ENCODE data around the gene KRTAP2-3.
"Not testable (repeated sequence)": the region's sequence is repeated elsewhere in the genome, so short reads cannot be mapped to it uniquely, and the experiment has no call there.

KRTAP2-3 gene

DNA sequence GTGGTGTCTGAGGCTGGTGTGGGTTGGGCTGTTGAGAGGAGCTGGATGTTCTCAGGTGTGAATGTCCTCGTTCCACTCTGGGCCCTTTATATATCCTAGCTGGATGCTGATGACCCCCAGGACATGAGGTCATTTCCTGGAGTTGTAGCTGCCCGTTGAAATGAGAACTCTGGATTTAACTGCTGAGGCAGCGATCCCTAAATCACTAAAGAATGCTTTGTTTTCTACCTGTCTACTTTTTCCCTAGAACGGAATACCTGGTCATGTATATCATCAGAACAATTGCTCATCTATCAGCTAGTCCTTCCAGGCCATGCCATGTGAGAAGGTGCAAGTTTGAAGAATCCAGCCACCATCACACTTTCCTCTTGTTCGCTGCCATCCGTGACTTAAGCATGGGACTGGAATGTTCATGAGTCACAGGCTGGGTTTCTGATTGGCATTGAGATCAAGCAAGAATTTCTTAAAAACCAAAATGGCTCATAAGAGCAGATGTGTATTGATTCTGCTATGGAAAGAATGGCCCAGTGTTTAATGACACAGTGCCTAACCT lies at the start of gene KRTAP2-3:
TSS of gene KRTAP2-3 (minus strand) at position 63 of the 553 bp plus-strand sequence. CDS start 64 bp downstream, outside the sequence.
- no peak for DNase-seq

DNA sequence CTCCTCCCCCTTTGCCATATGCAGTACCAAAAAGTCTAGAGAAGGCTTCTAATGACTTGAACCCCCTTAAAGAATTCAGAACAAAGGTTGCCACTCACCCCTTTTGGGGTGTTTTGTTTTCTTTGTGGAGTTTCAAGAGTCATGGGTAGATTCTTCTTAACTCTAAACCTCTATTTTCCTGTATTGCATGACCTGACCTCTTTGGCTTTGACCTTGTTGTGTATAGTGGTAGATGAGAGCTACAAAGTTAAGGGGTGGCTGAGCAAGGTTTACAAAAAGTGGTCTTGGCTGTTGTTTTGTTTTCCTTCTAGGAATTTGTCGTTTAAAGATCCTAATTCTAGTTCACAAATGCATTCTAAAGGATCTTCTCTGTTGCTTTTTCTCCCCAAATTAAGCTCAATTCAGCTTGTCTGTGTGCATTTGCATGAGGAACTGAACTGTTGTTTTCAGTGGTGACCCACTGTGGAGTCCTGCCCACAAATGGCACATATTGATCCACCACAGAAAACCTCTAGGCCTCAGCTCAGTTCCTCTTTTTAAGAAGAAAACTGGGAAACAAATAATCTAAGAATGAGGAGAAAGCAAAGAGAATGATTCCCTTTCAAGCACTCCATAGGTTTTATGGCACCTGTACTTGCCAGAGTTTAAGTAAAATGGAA lies 48.9 kb upstream of the KRTAP2-3 start:
- not testable (repeated sequence) for DNase-seq

DNA sequence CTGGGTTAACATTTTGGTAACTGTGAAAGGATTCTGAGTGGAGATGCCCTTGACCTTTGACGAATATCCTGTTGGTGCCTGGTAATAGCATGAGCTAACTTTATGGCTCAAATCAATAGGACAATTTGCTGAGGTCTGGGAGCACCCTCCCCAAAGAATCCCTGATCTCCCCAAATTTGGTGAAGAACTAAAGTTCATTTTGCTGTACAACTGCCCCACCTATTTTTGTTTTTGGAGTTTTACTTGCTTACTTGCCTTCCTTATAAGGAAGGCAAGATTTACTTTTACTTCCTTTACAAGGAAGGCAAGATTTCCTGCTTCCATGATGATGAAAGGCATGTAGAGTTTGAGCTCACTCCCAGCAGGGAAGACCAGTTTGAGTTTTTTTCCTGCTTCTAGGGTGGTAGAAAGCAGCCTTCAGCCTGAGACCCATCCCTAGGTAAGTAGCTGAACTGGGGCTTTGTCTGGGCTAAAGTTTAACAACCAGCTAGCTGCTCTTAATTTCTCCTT lies 48.1 kb upstream of the KRTAP2-3 start:
- DNase-seq, result no peak

GRCh38 chr17:41105347-41105746 lies 45.4 kb upstream of the KRTAP2-3 start, which contains the start of gene KRTAP4-9:
Gene KRTAP4-9, plus strand, starts transcription at chr17:41105389. Its CDS starts 0 bp downstream, at chr17:41105389.
- not testable (repeated sequence) for DNase-seq

- DNase-seq, result not testable (repeated sequence)
Measured at GRCh38 chr17:41104386-41105038, 44.6 kb upstream of the KRTAP2-3 start.

- no peak for DNase-seq
Measured at GRCh38 chr17:41103896-41104295, 44.0 kb upstream of the KRTAP2-3 start.

- DNase-seq, result no peak
Measured at GRCh38 chr17:41101586-41102259, 41.8 kb upstream of the KRTAP2-3 start, which contains the start of gene KRTAP4-16. Gene KRTAP4-16, minus strand, starts transcription at chr17:41102209. Its CDS starts 0 bp downstream, at chr17:41102209.

DNA sequence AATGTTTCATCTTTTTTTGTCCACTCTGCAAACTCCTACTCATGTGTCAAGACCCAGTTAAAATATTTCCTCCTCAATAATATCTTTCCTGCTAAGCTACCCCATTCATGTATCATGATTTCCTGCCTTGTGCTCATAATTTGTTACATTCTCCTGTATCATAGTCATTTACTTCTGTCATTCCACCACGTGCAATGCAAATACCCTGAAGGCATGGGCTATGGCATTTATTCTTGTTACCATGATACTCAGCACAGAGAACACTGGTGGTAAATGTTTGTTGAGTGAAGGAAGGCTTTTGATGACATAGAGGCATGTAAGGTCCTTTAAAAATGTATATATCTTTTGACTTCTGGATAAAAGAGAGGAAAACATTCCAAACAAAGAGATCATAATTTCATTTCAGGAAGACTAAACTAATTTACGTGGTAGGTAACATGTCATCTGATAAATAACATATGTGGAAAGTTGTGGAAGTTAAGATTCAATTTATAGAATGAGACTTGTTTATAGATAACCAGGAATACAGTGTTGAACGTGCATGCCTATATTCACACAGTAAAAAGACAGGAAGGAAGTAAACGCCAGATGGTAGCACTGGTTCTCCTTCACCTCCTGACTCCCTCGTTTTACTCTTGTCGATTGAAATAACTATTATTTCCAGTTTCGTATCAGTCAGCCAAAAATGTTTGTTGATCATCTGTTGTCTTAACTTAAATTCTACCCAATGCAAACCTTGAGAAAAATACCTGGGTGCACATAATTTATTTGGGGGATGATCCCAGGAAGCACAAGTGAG lies 40.0 kb upstream of the KRTAP2-3 start:
- not testable (repeated sequence) for DNase-seq

DNA sequence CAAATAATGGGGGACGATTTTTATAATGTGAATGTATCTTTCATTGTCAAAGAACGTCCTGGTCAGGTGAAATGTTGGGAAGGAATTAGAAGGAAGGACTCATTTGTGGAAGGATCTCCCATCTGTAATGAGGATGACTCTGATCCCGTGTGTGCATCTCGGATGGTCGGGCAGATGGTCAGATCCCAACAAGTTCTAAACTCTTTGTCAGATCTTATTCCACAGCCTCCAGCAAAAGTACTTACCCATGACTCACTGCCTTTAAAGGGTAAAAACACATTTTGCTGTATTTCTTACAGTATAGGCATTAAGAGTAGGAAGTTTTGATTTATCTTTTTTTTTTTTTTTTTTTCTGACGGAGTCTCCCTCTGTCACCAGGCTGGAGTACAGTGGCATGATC lies 38.6 kb upstream of the KRTAP2-3 start:
- DNase-seq, result no peak

DNA sequence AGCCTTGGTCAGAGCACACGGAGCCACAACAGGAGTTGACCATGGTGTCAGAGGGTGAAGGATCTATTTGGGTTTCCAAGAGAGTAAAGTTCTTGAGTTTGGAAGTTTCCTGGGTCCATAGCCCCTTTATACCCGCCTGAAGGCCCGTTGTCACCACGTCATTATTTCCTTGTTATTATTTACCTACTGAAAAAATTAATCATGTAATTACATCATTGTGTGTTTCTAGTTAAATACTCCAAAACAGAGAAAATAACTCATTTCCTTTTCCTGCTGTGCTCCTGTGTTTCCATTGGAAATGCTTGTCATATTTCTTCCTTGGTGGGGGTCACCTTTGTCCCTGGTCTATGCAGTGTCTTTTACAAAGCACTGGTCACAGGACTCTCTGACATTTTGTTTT lies 38.1 kb upstream of the KRTAP2-3 start, which contains the start of gene KRTAP4-8:
TSS of gene KRTAP4-8 (minus strand) at position 101 of the 400 bp plus-strand sequence. CDS start at position 43, 58 bp downstream.
- no peak for DNase-seq

- DNase-seq, result no peak
Measured at GRCh38 chr17:41096055-41096454, 36.1 kb upstream of the KRTAP2-3 start.

DNA sequence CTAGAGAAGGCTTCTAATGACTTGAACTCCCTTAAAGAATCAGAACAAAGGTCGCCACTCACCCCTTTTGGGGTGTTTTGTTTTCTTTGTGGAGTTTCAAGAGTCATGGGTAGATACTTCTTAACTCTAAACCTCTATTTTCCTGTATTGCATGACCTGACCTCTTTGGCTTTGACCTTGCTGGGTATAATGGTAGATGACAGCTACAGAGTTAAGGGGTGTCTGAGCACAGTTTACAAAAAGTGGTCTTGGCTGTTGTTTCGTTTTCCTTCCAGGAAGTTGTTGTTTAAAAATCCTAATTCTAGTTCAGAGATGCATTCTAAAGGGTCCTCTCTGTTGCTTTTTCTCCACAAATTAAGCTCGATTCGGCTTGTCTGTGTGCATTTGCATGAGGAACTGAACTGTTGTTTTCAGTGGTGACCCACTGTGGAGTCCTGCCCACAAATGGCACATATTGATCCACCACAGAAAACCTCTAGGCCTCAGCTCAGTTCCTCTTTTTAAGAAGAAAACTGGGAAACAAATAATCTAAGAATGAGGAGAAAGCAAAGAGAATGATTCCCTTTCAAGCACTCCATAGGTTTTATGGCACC lies 28.9 kb upstream of the KRTAP2-3 start:
- DNase-seq, result not testable (repeated sequence)

- DNase-seq, result not testable (repeated sequence)
Measured at GRCh38 chr17:41084100-41084856, 24.4 kb upstream of the KRTAP2-3 start, which contains the start of gene KRTAP4-7. Gene KRTAP4-7, plus strand, starts transcription at chr17:41084150. Its CDS starts 57 bp downstream, at chr17:41084207.

DNA sequence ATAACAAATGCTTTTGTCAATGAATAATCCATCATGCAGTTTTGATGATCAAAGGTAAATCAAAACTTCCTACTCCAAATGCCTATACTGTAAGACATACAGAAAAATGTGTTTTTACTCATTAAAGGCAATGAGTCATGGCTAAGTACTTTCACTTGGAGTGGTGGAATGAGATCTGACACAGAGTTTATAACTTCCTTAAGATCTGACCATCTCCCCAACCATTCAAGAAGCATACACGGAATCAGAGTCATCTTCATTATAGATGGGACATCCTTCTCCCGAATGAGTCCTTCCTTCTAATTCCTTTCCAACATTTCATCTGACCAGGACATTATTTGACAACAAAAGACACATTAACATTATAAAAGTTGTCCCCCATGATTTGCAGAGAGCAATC lies 23.5 kb upstream of the KRTAP2-3 start:
- not testable (repeated sequence) for DNase-seq

DNA sequence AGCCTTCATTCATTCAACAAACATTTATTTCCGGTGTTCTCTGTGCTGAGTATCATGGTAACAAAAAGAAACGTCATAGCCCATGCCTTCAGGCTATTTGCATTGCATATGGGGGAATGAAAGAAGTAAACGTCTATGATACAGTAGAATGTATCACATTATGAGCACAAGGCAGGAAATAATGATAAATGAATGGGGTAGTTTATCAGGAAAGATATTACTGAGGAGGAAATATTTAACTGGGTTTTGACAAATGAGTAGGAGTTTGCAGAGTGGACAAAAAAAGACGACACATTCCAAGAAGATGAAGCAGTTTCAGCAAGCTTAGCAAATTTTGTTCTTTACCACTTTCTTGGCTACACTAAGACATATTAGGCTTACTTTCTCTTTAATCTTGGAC lies 22.7 kb upstream of the KRTAP2-3 start:
- no peak for DNase-seq

DNA sequence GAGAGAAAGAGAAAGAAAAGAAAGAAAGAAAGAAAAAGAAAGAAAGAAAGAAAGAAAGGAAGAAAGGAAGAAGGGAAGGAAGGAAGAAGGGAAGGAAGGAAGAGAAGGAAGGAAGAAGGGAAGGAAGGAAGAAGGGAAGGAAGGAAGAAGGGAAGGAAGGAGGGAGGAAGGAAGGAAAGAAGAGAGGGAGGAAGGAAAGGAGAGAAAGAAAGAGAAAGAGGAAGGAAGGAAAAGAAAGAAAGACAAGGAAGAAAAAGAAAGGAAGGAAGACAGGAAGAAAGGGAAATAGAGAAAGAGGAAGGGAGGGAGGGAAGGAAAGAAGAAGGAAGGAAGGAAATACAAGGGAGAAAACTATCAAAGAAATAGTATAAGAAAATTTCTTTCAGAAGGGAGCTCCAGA lies 16.9 kb upstream of the KRTAP2-3 start:
- DNase-seq, result no peak

DNA sequence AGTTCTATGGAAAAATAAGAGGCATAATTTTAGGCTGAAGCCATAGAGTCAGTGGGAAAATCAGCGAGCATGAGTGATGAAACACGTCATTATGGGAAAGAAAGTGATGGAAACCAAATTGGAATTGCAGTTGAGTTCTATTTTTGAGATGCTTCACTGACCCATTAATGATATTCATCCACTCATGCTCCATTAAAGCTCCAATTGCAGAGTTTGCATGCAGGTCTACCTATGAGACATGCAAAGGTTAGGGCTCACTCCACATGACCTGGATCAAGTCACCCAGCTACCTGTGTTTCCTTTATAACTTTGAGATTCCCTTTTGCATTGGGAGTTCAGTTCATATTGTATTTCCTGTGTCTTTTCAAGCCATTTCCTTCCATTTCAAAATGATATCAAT lies 13.8 kb upstream of the KRTAP2-3 start:
- no peak for DNase-seq

DNA sequence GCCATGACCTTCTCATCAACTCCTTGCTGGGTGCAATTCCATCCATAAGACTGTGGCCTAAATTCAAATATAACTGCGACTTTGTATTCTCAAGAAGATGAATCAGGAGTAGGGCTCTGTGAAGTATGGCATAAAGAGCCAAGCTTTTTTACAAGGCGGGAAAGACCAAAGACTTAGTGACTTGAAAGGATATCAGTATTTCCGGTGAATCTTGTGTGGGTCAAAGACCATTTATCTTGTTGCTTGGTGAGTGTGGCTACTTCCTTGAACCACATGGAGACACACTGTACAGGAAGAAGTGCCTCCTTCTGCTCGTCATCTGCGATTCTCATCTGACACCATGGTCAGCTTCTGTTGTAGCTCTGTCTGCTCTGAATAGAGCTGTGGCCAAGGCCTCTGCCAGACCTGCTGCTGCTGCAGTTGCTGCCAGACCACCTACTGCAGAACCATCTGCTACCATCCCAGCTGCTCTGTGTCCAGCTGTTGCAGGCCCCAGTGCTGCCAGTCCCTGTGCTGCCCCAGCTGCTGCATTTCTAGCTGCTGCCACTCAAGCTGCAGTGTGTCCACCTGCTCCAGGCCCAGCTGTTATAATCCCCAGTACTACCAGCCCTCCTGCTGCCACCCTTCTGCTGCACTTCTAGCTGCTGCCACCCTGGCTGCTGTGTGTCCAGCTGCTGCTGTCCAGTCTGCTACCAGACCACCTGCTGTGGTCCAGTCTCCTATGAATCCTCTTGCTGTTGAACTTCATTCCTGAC lies 11.9 kb upstream of the KRTAP2-3 start:
- DNase-seq, result peak in 1 of 2 experiments; percentile 6

GRCh38 chr17:41069031-41069430 lies 9.1 kb upstream of the KRTAP2-3 start:
- no peak for DNase-seq

- no peak for DNase-seq
Measured at GRCh38 chr17:41067281-41067680, 7.4 kb upstream of the KRTAP2-3 start.
